GM08714 (cell line): ENCODE measurements around the gene ADAMTSL3.

ENCODE experiments used
- H3K4me3 ChIP-seq: fragments of 200-500 bp; sonication (Bioruptor generic); 2 replicates; pipeline ENCODE4 v1.5.1; 2014; ENCODE audit warnings: mild to moderate bottlenecking, low read length, inconsistent platforms
- ZNF274 ChIP-seq: IDR thresholded peaks from 2 replicates; pipeline ENCODE4 v1.6.1; 2012; ENCODE audit warnings: mild to moderate bottlenecking, low read depth, low read length

The ADAMTSL3 gene

DNA sequence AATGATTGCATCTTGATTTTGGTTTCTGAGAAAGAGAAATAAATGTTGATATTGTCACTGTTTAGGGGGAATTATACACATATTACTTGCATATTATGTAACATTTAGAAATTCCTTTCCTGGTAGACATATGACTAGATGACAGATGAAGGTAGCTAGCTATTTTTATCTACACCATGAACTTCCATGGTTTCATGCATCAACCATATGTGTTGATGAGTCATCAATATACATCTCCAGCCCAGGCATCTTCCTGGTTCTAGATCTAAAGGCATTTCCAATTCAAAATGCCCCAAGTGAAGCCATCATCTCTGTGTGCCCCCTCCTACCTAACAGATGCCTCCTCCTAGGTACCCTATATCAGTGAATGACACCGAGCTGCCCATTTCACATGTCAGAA, 9.5 kb upstream of the ADAMTSL3 start:
- H3K4me3 ChIP-seq: no peak overlapping the region
- no peak for TF ChIP-seq ZNF274

DNA sequence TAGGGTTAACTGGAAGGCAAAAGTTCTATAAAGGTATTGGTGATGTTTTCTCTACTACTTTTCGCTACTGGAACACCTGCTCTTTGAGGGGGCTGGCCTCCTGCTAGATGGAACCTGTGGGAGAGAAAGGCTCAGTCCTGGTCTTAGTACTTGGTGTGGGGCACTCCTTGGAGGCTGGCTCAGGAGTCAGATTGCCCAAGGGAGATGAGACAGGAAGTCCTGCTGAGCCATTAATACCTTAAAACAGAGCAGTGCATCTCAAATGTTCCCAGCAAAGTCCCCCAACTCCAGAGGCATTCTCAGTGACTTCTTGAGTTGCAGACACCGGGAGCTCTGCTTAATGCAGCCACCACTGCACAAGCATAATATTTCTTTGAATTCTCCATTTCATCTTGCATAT, 3.1 kb upstream of the ADAMTSL3 start:
- no peak for TF ChIP-seq ZNF274
- no peak overlapping the region for H3K4me3 ChIP-seq

- no peak for TF ChIP-seq ZNF274
- H3K4me3 ChIP-seq: no peak overlapping the region
Measured at GRCh38 chr15:83651541-83651940, 2.4 kb upstream of the ADAMTSL3 start.

- TF ChIP-seq ZNF274: no peak
- no peak overlapping the region for H3K4me3 ChIP-seq
Measured at GRCh38 chr15:83652626-83653204, 1.2 kb upstream of the ADAMTSL3 start.

DNA sequence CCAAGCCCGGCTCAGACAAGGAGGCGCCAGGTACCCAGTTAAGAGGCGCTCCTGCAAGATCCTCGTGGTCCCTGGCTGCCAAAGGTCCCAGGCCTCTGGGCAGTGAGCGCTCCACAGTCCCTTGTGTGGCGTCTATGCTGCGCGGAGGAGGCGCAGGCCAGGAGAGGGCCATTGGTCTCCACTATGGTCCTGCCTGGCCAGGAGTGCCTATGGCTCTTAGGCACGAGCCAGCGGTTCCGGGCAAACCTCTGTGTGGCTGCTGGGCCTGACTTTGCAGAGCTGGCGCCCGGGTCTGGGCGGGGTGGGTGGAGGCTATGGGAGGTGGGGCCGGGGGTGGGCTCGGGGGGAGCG, 660 bp upstream of the ADAMTSL3 start:
- no peak for TF ChIP-seq ZNF274
- no peak overlapping the region for H3K4me3 ChIP-seq

DNA sequence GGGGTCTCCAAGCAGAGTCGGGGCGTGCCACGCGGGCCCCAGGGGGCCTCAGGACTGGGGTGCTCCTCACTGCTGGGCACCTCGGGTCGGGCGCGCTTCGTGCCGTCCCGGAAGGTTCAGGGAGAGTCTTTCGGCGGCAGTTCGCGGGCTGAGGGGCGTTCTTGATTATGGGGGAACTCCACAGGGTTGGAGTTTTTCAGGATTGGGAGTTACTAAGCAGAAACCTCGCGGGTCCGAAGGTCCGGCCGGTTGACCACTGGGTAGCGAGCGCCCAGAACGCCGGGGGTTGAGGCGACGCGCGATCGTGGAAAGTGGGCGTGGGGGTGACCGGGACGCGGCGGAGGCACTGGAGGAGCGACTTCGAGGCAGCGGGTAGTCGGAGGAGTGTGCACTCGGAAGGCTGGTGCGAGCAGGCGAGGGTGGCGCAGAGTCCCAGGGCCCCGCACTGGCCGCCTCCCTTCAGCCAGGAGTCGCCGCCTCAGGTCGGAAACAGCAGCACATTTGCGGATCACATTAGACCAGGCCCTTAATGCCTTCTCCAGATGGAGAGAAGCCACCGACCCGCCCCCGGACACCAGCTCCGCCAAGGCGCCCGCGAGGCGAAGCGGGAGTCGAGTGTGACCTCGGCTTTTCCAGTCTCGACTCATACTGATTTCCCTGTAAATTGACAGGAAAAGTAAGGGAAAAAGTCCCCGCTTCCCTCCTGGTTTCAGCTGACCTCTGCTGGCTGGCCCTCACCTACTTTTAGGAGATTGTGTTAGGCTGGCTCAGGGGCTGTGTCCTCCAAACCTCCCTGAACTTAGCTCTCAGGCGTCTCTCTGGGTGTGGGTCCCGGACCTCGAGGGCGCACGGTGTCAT, 685 bp downstream of the ADAMTSL3 start:
- no peak for TF ChIP-seq ZNF274
- no peak overlapping the region for H3K4me3 ChIP-seq

DNA sequence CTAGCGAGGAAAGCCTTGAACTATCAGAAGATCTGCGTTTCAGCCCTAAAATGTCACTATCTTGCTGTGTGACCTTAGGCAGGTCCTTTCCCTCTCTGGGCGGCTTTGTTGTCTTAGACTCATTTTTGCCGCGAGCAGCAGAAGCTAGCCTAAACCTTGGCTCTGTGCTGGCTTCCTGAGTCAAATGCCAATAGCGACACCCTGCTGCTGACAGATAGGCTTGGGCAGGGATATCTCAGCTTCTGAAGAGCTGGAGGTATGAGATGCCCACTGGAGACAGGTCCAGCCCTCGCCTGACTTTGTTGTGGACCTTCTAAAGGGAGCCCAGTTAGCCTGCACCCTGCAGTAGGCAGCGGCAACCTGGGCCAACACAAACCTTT, 1.3 kb downstream of the ADAMTSL3 start:
- H3K4me3 ChIP-seq: no peak overlapping the region
- TF ChIP-seq ZNF274: no peak

GRCh38 chr15:83656192-83656591, 2.3 kb downstream of the ADAMTSL3 start:
- no peak for TF ChIP-seq ZNF274
- no peak overlapping the region for H3K4me3 ChIP-seq

GRCh38 chr15:83656943-83657528, 3.1 kb downstream of the ADAMTSL3 start:
- H3K4me3 ChIP-seq: no peak overlapping the region
- TF ChIP-seq ZNF274: no peak

DNA sequence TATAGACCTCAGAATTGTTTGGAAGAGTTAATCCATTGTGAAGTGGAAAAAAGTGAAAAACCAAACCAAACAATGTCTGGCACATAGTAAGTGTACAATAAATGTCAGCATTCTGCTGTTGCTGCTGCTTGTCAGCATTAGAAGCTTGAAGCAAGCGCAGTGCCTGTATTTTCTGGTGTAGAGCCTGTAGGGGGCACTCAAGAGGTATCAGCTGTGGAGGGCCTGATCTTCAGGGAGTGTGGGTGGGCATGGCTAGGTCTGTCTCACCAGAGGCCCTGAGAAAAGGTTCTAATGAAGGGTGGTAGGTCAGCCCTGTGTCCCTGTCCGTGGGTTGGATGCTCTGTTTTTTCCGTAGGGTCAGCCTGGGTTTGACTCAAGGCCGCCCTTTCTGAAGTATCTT, 3.6 kb downstream of the ADAMTSL3 start:
- no peak for TF ChIP-seq ZNF274
- no peak overlapping the region for H3K4me3 ChIP-seq

GRCh38 chr15:83658430-83659416, 4.8 kb downstream of the ADAMTSL3 start:
- no peak for TF ChIP-seq ZNF274
- H3K4me3 ChIP-seq: no peak overlapping the region

DNA sequence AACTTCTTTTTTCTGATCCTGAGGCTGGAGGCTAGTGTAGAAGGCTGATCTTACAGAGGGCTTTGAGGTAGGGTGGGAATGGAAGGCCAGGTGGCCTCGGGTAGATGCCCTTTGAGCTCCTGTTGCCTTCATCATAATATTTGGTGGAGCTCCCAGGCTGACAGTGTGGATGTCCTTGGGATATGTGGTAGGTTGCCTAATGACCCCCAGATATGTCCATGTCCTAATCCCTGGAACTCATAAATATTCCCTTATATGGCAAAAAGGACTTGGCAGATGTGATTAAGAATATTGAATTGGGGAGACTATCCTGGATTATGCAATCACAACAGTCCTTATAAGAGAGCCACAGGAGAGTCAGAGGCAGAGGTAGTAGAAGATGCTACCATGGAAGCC, 5.5 kb downstream of the ADAMTSL3 start:
- no peak for TF ChIP-seq ZNF274
- no peak overlapping the region for H3K4me3 ChIP-seq

- no peak for TF ChIP-seq ZNF274
- no peak overlapping the region for H3K4me3 ChIP-seq
Measured at GRCh38 chr15:83665480-83665879, 11.6 kb downstream of the ADAMTSL3 start.

- TF ChIP-seq ZNF274: no peak
- no peak overlapping the region for H3K4me3 ChIP-seq
Measured at GRCh38 chr15:83670672-83671229, 16.8 kb downstream of the ADAMTSL3 start.
